Fibroblast of lung (primary cell): ENCODE data around the gene MBD3L2B.

Source experiments
- CTCF ChIP-seq, 2 donors: IDR thresholded peaks in 1 of 2; conservative IDR thresholded peaks in 1 of 2; 1 replicate in 1 of 2; 2 replicates in 1 of 2; pipeline ENCODE4 v1.5.1; 2011 to 2012; ENCODE audit warnings: low read length in 2 of 2, control low read depth in 1 of 2, inconsistent platforms in 1 of 2, low read depth in 1 of 2, mild to moderate bottlenecking in 1 of 2
- EZH2 ChIP-seq: IDR thresholded peaks from 2 replicates; pipeline ENCODE4 v1.5.1; 2012; ENCODE audit warnings: low read length, control low read depth, mild to moderate bottlenecking; ENCODE audit errors: missing control alignments

- TF ChIP-seq EZH2 (no peak), CTCF (conservative IDR thresholded peaks at IDR 0.05 in 1 of 2, IDR thresholded peaks at IDR 0.05 in 1 of 2; ENCODE audit: low read depth in 1 of 2, low read length in 2 of 2) (no peak)
Measured at GRCh38 chr19:6979399-6979798, 41.8 kb downstream of the MBD3L2B start.
